Glomerular visceral epithelial cell (primary cell): ENCODE measurements around the gene MNT.
"Not testable (repeated sequence)": the region's sequence is repeated elsewhere in the genome, so short reads cannot be mapped to it uniquely, and the experiment has no call there.

Source experiments
- DNase-seq: peaks from one replicate; pipeline ENCODE4 v3.0.0-alpha.2; 2016; ENCODE audit errors: extremely low spot score

The MNT gene, protein sequence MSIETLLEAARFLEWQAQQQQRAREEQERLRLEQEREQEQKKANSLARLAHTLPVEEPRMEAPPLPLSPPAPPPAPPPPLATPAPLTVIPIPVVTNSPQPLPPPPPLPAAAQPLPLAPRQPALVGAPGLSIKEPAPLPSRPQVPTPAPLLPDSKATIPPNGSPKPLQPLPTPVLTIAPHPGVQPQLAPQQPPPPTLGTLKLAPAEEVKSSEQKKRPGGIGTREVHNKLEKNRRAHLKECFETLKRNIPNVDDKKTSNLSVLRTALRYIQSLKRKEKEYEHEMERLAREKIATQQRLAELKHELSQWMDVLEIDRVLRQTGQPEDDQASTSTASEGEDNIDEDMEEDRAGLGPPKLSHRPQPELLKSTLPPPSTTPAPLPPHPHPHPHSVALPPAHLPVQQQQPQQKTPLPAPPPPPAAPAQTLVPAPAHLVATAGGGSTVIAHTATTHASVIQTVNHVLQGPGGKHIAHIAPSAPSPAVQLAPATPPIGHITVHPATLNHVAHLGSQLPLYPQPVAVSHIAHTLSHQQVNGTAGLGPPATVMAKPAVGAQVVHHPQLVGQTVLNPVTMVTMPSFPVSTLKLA

DNA sequence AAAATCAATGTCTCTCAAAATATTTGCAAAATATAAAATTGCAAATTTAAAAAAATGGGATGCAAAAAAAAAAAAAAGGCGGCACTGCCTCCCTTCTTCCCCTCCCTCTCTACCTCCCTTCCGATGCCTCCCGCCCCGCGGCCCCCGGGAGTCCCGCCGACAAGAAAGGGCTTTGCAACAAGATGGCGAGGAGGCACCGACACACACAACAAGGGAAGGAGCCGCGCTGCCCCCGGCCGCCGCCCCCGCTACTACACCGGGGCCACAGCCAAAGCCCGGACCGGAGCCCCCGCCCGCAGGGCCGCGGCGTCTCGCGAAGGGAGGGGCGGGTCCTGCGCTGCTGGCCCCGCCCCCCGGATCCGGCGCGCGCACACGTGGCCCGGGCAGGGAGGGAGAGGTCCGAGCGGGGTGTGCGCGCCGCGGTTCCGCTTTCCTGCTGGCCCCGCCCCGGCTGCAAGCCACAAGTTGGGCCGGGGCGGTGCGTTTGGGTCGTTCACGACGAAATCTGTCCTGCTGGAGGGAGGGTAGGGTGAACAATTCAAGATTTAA is at the start of gene MNT:
Gene MNT (minus strand): TSS at position 184 of the 549 bp plus-strand sequence. CDS start 348 bp downstream, outside the sequence.
- DNase-seq, result peak; percentile 97

DNA sequence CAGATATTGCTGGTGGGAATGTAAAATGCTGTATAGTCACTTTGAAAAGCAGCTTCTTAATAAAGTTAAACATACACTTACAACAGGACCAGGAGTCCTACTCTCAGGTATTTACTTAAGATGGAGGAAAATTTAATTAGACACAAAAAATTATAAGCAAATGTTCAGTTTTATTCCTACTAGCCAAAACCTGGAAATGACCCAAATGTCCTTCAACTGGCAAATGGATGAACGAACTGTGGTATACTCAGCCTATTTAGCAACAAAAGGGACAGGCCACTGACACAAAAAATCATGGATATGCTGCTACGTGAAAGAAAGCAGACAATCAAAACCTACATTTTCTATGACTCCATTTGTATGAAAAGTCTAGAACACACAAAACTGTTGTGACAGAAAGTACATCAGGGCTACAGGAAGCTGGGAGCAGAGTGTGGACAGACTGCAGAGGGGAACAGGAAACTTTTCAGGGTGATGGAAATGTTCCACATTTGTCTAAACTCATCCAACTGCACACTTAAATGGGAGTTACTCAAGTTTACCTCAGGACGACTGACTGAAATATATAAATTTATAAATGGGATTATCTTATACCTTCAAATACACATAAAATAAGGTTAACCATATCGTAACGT is 49.3 kb upstream of the MNT start:
- DNase-seq, result no peak

DNA sequence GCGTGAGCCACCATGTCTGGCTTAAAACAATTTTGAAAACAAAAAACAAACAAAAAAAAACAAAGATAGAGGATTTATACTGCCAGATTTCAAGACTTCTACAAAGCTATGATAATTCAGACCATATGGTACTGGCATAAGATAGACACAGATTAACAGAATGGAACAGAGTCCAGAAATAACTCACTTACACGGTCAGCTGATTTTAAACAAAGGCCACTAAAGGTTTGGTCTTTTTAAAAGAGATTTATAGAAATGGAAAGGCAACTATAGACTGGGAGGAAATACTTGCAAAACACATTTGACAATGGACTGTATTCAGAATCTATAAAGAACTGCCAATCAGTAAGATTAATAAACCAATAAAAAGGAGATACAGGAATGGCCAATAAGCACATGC is 48.6 kb upstream of the MNT start:
- no peak for DNase-seq

DNA sequence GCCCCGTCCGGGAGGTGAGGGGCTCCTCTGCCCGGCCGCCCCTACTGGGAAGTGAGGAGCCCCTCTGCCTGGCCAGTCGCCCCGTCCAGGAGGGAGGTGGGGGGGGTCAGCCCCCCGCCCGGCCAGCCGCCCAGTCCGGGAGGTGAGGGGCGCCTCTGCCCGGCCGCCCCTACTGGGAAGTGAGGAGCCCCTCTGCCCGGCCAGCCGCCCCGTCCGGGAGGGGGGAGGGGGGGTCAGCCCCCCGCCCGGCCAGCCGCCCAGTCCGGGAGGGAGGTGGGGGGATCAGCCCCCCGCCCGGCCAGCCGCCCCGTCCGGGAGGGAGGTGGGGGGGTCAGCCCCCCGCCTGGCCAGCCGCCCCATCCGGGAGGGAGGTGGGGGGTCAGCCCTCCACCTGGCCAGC is 46.6 kb upstream of the MNT start:
- not testable (repeated sequence) for DNase-seq

DNA sequence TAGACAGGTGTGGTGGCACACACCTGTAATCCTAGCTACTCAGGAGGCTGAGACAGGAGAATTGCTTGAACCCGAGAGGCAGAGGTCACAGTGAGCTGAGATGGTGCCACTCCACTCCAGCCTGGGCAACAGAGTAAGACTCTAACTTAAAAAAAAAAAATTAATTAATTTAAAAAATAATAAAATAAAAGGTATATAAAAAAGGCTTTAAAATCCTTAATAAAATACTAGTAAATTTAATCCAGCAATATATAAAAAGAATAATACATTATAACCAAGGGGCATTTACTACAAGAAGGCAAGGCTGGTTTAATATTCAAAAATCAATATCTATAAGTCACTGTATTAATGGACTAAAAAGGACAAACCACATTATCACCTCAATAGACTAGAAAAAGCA is 44.8 kb upstream of the MNT start:
- DNase-seq, result no peak

DNA sequence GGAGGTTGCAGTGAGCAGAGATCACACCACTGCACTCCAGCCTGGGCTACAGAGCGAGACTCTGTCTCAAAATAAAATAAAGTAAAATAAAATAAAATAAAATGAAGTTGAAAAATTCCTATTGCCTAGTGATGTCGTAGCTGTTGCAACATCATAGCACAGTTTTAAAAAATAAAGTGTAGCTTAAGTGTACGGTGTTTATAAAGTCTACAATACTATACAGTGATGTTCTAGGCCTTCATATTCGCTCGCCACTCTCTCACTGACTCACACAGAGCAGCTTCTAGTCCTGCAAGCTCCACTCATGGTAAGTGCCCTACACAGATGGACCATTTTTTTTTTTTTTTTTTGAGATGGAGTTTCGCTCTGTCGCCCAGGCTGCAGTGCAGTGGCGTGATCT is 43.5 kb upstream of the MNT start:
- DNase-seq, result no peak

DNA sequence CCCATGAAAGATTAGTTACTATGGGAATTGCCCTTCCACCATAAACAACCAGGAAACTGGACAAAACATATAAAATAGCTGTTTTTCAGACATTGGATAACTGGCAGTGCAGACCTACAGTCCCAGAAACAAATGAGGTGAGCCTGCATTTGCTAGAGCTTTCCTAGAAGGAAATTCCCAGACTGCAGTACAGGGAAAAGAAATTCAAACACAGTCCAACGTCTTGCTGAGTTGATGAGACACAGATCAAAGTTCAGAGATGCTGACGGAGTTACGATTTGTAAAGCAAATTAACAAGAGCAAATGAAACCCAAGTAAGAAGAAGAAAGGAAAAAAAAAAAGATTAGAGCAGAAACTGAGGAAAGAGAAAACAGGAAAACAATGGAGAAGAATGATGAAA is 41.3 kb upstream of the MNT start:
- no peak for DNase-seq

DNA sequence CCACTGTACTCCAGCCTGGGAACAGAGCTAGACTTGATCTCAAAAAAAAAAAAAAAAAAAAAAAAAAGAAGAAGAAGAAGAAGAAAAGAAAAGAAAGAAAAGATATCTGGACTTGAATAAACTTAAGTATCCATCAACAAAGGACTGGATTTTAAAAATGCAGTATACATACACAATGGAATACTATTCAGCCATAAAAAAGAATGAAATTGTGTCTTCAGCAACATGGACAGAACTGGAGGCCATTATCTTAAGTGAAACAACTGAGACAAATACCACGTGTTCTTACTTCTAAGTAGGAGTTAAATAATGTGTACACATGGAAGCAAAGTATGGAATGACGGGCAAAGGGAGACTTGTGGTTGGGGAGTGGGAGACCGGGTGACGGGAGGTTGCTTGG is 40.1 kb upstream of the MNT start:
- no peak for DNase-seq

DNA sequence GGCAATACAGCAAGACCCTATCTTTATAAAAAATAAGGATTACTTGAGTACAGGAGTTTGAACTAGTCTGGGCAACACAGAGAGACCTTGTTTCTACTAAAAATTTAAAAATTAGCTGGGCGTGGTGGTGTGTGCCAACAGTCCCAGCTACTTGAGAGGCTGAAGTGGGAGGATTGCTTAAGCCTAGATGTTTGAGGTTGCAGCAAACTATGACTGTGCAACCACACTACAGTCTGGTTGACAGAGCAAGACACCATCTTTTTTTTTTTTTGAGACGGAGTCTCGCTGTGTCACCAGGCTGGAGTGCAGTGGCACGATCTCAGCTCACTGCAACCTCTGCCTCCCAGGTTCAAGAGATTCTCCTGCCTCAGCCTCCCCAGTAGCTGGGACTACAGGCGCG is 39.1 kb upstream of the MNT start:
- DNase-seq, result peak; percentile 20

DNA sequence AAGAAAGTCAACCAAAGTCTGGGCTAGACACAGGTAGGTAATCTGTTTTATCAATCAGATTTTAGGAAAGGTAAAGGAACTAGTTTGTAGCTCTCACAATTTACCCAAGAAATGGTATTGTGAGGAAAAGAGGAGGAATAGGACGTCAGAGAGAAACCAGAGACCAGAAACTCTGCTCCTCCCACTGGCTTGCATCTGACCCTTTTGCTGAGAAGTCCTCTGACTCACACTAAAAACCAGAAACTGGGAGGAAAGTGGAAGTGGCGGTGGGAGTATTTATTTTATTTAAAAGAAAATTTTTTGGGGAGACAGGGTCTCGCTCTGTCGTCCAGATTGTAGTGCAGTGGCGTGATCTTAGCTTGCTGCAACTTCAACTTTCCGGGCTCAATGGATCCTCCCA is 38.0 kb upstream of the MNT start:
- no peak for DNase-seq

DNA sequence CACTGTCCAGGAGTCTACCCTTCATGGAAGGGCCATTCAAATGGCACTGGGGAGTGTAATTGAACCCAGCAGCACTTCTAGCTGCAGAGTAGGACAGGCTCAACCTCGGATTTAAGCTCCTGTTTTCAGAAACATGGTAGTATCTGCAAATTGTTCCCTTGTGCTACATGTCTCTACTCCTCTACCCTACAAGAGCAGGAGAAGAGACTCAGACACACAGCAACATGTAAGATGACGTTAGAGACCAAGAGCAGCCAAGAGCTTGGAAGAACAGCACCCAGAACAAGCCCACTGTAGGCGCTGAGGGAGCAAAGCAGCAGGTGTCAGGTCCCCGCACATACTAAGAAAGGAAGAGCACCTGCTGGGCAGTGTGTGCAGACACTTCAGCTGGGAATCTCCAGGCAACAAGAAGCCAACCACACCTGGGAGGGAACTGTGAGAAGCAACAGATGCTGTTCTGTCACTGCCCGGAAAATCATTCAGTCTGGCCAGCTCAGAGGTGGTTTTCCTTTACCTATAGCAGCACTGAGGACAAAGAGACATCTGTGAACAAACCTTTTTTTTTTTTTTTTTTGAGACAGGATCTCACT is 35.6 kb upstream of the MNT start:
- DNase-seq, result no peak

DNA sequence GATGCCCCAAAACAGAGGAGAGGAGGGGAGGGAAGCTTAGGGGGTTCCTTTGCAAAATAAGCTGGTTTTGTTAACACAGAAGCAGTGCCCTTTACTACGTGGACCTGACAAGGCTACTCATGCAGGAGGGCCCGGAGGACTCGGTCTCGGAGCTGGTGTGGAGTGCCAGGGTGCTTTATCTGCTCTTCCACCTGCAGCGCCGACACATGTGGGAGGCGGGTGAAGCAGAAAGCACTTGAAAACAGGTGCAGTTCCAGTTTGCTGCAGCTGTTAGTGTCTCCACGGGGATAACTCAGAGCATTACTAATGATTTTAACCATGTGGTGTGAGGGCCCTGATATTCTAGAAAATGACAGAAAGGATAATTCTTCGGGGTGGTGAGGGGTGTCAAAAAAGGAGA is 35.0 kb upstream of the MNT start:
- no peak for DNase-seq

DNA sequence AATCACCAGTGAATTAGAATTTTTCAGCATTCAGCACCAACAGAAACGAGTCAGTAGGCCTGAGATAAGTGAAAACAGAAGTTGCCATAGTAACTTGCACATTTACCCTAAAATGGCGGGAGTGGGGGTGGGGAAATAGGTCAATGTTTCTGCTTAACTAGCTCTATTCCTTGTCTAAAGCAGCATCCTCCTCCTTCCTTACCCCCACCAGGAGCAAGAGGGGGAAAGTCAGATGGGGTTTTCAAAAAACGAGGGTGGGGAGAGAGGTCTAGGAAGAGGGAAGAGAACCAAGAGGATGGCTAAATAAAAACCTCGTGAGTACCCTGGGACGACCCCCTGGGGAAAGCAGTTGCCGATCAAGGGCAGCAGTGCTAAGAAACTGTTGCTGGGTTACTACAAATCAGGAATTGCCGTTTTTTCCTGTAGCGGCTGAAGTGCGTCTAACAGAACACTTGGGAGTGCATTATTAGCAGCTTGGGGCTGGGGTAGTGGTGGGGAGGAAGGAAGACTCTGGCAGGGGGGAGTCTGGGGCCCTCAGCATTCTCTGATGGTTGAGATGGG is 34.4 kb upstream of the MNT start:
- DNase-seq, result no peak

DNA sequence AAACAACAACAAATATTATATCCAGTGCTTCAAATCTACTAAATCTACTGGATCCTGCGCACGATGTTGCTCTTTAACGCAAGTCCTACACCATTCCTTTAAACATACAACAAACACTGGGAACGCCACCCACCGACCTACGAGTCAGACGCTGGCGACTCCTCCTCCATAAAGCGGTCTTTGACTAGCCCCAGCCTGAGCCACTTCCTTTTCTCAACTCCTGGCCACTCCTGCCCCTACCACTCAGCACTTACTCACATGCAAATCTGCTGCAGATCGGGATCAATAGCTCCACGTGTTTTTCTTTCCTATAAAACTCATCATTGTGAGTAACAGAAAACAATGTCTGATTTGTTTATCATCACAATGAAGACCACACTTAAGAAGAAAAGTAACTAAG is 32.8 kb upstream of the MNT start:
- no peak for DNase-seq

DNA sequence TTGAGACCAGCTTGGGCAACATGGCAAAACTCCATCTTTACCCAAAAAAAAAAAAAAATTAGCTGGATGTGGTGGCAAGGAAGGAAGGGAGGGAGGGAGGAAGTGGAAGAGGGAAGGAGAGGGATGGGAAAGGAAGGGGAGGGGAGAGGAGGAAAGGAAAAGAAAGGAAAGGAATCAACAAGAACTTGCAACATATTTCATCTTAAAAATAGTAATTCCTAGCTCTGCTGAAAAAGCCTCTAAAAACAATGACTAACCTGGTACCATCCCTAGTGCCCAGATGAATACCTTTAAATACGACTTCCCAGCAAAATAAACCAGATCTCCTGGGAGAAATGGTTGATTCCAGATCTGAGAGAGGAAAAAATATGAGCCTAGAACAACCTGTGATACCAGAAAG is 27.1 kb upstream of the MNT start:
- DNase-seq, result no peak

DNA sequence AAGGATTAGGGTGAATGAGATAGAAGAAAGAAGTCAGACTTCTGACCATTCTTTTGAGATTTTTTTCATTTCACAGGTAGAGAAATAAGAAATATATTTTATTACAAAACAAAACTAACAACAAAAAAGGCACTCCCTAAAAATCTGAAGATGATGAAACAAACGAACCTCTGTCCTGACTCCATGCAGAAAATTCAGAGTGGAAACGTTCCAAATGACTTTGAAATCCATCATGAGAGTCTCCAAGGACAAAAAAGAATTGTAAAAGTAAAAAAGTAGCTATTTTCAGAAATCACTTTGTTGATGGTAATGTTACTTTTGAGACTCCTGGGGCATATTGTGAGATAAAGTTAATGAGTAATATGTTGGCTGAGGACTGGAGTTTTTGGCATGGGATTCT is 26.4 kb upstream of the MNT start:
- DNase-seq, result no peak

DNA sequence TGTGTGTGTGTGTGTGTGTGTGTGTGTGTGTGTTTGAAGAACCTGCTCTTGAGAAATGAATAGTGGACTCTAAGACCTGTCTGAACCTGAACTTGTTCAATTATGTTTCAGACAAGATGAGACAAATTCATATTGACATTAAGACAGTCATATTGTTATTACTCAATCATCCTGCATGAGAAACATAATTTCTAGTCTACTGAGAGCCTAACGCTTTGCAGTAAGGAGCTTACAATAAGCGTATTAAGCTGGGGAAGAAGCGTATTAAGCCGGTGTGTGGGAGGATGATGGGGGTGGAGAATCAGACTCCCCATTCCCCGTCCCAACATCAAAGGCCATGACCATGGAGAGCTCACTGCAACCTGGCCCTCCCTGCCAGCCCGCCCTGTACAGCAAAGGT is 22.4 kb upstream of the MNT start:
- DNase-seq, result no peak

DNA sequence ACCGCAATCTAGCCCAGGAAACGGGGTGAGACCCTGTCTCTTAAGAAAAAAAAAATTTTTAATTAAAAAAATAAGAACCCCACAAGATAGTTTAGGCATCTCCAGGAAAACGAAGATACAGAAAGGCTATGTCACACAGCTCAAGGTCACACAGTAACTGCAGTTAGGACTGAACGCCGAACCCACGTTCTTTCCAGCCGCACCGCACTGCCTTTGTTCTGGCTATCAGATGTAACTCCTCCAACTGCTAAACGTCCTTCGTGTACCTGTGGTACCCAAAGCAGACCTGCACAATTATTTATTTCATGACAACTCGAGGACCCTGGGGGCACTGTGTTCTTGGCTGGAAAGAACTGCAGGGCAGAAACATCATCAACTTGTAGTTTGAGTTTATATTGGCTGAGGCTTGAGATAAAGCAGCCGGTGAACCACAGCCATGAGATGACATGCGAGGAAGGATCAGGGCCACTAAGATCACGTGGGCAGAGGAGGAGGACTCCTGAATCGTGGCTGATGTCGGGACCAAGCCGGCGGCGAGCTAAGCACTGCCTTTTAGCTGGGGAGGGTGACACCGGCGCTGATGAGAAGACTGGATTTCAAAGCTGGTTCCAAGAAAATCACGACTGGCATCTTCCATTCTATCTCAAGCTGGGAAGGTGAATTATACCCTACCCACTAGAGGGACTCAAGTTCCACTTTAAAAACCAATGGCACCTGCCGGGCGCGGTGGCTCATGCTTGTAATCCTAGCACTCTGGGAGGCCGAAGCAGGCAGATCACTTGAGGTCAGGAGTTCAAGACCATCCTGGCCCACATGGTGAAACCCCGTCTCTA is 20.7 kb upstream of the MNT start:
- peak; percentile 26 for DNase-seq

DNA sequence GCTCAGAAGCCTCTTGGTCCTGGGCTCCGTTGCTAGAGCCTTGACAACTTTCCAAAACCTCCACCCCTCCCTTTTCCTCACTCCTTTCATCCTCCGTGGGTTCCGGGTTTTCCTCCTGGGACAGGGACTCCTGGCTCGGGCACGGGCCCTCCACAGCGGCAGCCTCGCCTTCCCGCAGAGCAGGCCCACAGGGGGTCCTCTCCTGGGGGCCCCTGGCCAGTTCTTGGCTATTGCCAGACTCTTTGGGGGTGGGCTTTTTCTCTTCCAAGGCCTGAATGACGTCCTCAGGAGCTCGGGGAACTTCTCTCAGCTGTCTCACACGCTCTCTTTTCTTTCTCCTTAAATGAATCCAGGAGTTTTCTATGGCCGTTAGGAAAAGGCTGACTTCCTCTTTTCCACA is 19.3 kb upstream of the MNT start:
- no peak for DNase-seq

DNA sequence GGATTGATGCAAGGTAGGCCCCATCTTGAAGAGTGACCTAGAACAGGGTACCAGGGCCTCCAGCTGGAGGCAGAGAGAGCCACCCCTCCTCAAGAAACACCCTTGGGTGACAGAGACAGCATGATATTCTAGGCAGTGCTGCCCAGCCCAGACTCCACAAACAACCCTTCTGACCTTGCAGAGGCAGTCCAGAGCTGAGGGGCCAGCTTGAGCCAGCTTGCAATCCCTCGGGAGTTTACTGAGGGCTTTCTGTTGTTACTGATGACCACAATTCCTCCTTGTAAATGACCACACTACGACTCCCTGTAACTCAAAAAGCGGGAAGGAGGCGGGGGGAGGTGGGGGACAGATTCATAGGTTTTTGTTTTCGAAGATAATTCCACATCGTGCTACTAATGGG is 18.6 kb upstream of the MNT start:
- no peak for DNase-seq

DNA sequence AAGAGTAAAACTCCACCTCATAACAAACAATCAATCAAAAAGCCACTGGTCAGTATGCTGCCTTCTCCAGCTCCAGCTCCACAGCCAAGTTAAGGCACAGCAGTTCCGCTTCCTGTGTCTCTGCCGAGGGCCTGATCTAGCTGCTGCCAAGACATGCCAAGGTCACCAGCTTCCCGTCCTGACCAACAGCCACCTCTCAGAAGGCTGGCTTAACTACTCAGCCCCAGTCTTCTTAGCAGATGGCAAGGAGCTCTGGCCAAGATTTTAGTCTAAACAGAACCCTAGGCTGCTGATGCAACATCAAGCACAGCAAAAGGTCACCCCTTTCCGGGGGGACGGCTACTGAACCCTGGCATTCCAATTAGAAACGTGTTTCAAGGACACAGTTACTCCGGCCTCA is 17.7 kb upstream of the MNT start:
- DNase-seq, result no peak
